T-helper 1 cell treated with Interleukin-12 subunit alpha and Interleukin-12 subunit beta and Interleukin-4 antibody, amounts not matched to agents 30 μg/mL and 1 μg/mL, for 36 hours (primary cell): ENCODE measurements around the gene GRM7.

Source experiments
- H3K27ac Mint-ChIP-seq: one replicate; pipeline ENCODE4 v1.8.0; 2021; ENCODE audit warnings: mild to moderate bottlenecking, mixed read lengths
- H3K27me3 Mint-ChIP-seq: one replicate; pipeline ENCODE4 v1.8.0; 2021; ENCODE audit warnings: low read depth, mixed read lengths
- H3K36me3 Mint-ChIP-seq: one replicate; pipeline ENCODE4 v1.8.0; 2021; ENCODE audit warnings: low read depth, mixed read lengths
- H3K4me1 Mint-ChIP-seq: one replicate; pipeline ENCODE4 v1.8.0; 2021; ENCODE audit warnings: low read depth, mixed read lengths
- H3K4me3 Mint-ChIP-seq: one replicate; pipeline ENCODE4 v1.8.0; 2021; ENCODE audit warnings: mild to moderate bottlenecking, moderate library complexity, mixed read lengths
- H3K9me3 Mint-ChIP-seq: one replicate; pipeline ENCODE4 v1.8.0; 2021; ENCODE audit warnings: mixed read lengths

The GRM7 gene

DNA sequence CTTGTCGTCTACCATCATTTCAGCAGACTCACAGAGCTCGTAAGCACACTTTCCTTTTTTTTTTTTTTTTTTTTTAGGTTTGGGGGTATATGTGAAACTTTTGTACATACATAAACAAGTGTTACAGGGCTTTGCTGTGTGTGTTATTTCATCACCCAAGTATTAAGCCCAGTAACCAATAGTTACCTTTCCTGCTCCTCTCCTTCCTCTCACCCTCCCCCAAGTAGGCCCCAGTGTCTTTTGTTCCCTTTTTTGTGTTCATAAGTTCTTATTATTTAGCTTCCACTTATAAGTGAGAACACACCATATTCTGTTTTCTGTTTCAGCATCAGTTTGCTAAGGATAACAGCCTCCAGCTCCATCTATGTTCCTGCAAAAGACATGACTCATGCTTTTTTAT, 746.8 kb downstream of the GRM7 start:
- Mint-ChIP-seq H3K27me3 (no peaks in the 10 kb centered on the region), H3K4me1 (no peaks in the 10 kb centered on the region), H3K4me3 (no peak overlapping the region), H3K9me3 (no peaks in the 10 kb centered on the region), H3K36me3 (no peaks in the 10 kb centered on the region), H3K27ac (no peak overlapping the region)

DNA sequence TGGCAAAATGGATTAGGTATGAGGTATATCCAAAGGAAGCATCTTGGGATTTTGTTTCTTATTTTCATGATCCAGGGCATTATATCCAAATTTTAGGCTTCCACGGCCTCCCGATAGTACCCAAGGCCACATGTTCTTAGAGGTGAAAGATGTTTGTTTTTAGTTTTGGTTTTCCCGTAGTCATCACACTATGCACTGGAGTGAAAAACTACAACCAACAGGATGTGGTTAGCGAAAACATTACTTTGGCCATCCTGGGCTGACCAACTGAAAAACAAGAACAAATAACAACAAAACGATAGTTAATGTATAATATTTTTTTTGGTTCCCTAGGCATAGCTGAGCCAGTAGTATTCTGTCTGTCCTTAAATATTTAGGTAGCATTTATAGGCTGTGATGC, 749.7 kb downstream of the GRM7 start:
- Mint-ChIP-seq H3K27ac (no peak overlapping the region), H3K4me1 (no peaks in the 10 kb centered on the region), H3K27me3 (no peaks in the 10 kb centered on the region), H3K4me3 (no peak overlapping the region), H3K9me3 (no peaks in the 10 kb centered on the region), H3K36me3 (no peaks in the 10 kb centered on the region)

GRCh38 chr3:7615043-7615442, 754.1 kb downstream of the GRM7 start:
- no peaks in the 10 kb centered on the region for H3K4me1 Mint-ChIP-seq
- no peak overlapping the region for H3K27ac Mint-ChIP-seq
- no peaks in the 10 kb centered on the region for H3K27me3 Mint-ChIP-seq
- no peaks in the 10 kb centered on the region for H3K36me3 Mint-ChIP-seq
- no peaks in the 10 kb centered on the region for H3K9me3 Mint-ChIP-seq
- H3K4me3 Mint-ChIP-seq = no peak overlapping the region

GRCh38 chr3:7618606-7619005, 757.7 kb downstream of the GRM7 start:
- Mint-ChIP-seq H3K27ac (no peak overlapping the region), H3K9me3 (no peaks in the 10 kb centered on the region), H3K36me3 (no peaks in the 10 kb centered on the region), H3K4me1 (no peaks in the 10 kb centered on the region), H3K27me3 (no peaks in the 10 kb centered on the region), H3K4me3 (no peak overlapping the region)

DNA sequence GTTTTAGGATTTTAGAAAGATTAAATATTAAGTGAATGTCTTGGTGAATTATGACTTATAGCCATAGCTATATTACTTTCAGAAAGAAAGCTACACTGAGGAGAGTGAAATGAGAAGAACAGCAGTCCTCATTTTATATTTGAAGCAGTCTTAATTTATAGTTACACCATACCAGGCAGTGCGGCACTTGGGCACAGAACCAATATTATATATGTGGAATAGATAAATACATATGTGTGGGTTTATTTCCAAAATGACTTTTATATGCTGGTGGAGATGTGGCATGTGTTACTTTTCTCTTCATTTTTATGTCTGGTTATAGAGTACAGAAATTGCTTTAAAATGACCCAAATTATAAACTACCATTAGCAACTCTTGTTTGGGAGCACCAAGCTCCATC, 759.5 kb downstream of the GRM7 start:
- Mint-ChIP-seq H3K4me3 (no peak overlapping the region), H3K9me3 (no peaks in the 10 kb centered on the region), H3K27me3 (no peaks in the 10 kb centered on the region), H3K4me1 (no peaks in the 10 kb centered on the region), H3K27ac (no peak overlapping the region), H3K36me3 (no peaks in the 10 kb centered on the region)

GRCh38 chr3:7621046-7621630, 760.2 kb downstream of the GRM7 start:
- no peaks in the 10 kb centered on the region for H3K9me3 Mint-ChIP-seq
- no peaks in the 10 kb centered on the region for H3K4me1 Mint-ChIP-seq
- no peak overlapping the region for H3K4me3 Mint-ChIP-seq
- no peak overlapping the region for H3K27ac Mint-ChIP-seq
- no peaks in the 10 kb centered on the region for H3K36me3 Mint-ChIP-seq
- H3K27me3 Mint-ChIP-seq = no peaks in the 10 kb centered on the region

- no peaks in the 10 kb centered on the region for H3K4me1 Mint-ChIP-seq
- no peak overlapping the region for H3K27ac Mint-ChIP-seq
- H3K36me3 Mint-ChIP-seq = no peaks in the 10 kb centered on the region
- no peak overlapping the region for H3K4me3 Mint-ChIP-seq
- H3K27me3 Mint-ChIP-seq = no peaks in the 10 kb centered on the region
- H3K9me3 Mint-ChIP-seq = no peaks in the 10 kb centered on the region
Measured at GRCh38 chr3:7621651-7622050, 760.7 kb downstream of the GRM7 start.

- H3K9me3 Mint-ChIP-seq = no peaks in the 10 kb centered on the region
- H3K4me1 Mint-ChIP-seq = no peaks in the 10 kb centered on the region
- H3K36me3 Mint-ChIP-seq = no peaks in the 10 kb centered on the region
- H3K27ac Mint-ChIP-seq = no peak overlapping the region
- no peak overlapping the region for H3K4me3 Mint-ChIP-seq
- no peaks in the 10 kb centered on the region for H3K27me3 Mint-ChIP-seq
Measured at GRCh38 chr3:7625021-7625420, 764.1 kb downstream of the GRM7 start.

DNA sequence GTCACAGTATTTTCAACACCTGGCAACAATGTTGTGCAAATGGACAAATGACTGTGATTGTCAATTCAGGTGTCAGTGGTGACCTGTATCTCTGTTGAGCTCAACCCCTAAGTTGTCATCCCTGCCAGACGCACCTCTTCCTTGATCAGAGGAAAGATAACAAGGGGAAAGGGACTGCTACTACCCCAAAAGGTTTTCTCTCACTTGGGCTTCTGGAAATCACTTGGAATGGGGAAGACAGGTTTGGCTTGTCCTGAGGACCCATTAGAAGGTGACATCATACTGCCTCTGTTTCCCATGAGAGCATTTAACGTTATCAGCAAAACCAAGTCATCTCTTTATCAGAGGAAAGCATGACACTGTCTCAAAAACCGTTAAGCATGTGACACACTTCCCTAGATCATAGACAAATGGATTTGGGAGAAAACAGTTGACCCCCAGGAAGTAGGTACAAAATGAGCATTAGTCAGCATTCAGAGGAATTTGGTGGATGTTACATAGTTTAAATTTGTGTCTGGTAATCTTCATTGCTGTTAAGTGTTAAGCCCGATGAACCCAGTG, 769.5 kb downstream of the GRM7 start:
- H3K36me3 Mint-ChIP-seq = no peaks in the 10 kb centered on the region
- H3K27me3 Mint-ChIP-seq = no peaks in the 10 kb centered on the region
- no peak overlapping the region for H3K4me3 Mint-ChIP-seq
- H3K9me3 Mint-ChIP-seq = peaks cover 3% of the 10 kb centered on the region
- no peaks in the 10 kb centered on the region for H3K4me1 Mint-ChIP-seq
- H3K27ac Mint-ChIP-seq = no peak overlapping the region

GRCh38 chr3:7630925-7631324, 770.0 kb downstream of the GRM7 start:
- Mint-ChIP-seq H3K27me3 (no peaks in the 10 kb centered on the region), H3K27ac (no peak overlapping the region), H3K4me1 (no peaks in the 10 kb centered on the region)

DNA sequence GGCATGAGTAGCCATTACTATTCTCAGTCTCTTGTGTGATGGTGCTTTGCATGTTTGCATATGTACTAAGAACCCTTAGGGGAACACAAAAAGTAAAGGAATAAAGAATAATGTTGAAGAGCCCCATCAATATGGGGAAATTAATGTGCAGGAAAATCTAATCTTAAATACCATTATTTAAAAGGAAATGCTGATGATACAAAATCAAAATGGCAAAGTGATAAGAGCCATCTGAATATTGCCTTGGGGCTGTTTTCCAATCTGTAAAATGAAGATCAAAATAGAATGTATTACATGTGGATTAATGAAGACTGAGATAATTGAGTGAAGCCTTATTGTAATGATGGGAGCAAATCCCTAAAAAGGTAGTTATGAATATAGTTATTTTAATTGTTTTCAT, 771.4 kb downstream of the GRM7 start:
- Mint-ChIP-seq H3K4me1 (no peaks in the 10 kb centered on the region), H3K36me3 (no peaks in the 10 kb centered on the region), H3K4me3 (no peak overlapping the region), H3K9me3 (peaks cover 3% of the 10 kb centered on the region), H3K27ac (no peak overlapping the region), H3K27me3 (no peaks in the 10 kb centered on the region)

More at GRCh38 chr3:7630925-7631324, 770.0 kb downstream of the GRM7 start:
- Mint-ChIP-seq H3K9me3 (peaks cover 3% of the 10 kb centered on the region), H3K36me3 (no peaks in the 10 kb centered on the region), H3K4me3 (no peak overlapping the region)

DNA sequence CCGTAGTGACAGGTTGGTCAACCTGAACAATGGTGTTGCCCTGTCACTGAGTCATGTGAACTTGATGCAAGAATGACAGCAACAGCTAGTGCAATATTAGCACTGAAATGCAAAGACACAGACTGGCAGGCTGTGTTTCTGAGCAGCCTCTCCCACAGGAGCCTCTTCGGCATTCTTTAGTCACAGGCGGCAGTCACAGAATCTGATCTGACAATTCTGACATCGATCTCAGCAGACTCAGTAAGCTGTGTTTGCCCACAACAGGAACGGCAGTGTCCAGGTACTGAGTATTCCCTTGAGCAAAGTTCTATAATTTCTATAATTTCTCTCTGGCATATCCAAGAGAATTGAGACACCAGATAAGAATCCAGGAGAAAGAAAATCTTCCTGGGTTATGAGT, 776.8 kb downstream of the GRM7 start:
- Mint-ChIP-seq H3K9me3 (peaks cover 3% of the 10 kb centered on the region), H3K27me3 (no peaks in the 10 kb centered on the region), H3K27ac (no peak overlapping the region), H3K4me3 (no peak overlapping the region), H3K4me1 (no peaks in the 10 kb centered on the region), H3K36me3 (no peaks in the 10 kb centered on the region)

- no peak overlapping the region for H3K27ac Mint-ChIP-seq
- no peaks in the 10 kb centered on the region for H3K27me3 Mint-ChIP-seq
- peaks cover 2% of the 10 kb centered on the region for H3K9me3 Mint-ChIP-seq
- no peaks in the 10 kb centered on the region for H3K36me3 Mint-ChIP-seq
- H3K4me1 Mint-ChIP-seq = no peaks in the 10 kb centered on the region
- H3K4me3 Mint-ChIP-seq = no peak overlapping the region
Measured at GRCh38 chr3:7638103-7638502, 777.2 kb downstream of the GRM7 start.

GRCh38 chr3:7640787-7641186, 779.9 kb downstream of the GRM7 start:
- H3K4me1 Mint-ChIP-seq = no peaks in the 10 kb centered on the region
- no peaks in the 10 kb centered on the region for H3K36me3 Mint-ChIP-seq

DNA sequence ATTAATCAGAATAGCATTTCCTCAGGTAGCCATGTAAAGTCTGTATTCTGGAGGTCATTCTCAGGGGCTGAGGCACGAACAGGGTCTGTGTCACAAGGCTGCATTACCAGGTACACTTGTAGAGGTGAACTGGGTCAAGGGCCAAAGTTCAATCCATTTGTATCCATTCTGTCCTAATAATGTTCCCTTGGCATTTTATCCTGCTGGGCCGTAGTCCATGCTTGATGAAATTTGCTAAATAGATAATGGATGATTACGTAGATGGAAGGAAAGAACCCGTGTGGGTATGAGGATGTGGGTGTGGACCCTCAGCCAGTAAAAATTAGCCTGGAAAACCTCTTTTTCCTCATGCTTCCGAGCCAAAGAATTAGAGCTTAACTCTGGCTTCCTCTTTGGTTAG, 785.9 kb downstream of the GRM7 start:
- Mint-ChIP-seq H3K4me3 (no peak overlapping the region), H3K27ac (no peak overlapping the region), H3K4me1 (no peaks in the 10 kb centered on the region), H3K9me3 (peaks cover 4% of the 10 kb centered on the region), H3K27me3 (no peaks in the 10 kb centered on the region), H3K36me3 (no peaks in the 10 kb centered on the region)

More at GRCh38 chr3:7640787-7641186, 779.9 kb downstream of the GRM7 start:
- H3K9me3 Mint-ChIP-seq = peaks cover 2% of the 10 kb centered on the region
- H3K27ac Mint-ChIP-seq = no peak overlapping the region
- H3K27me3 Mint-ChIP-seq = no peaks in the 10 kb centered on the region
- H3K4me3 Mint-ChIP-seq = no peak overlapping the region

- Mint-ChIP-seq H3K36me3 (no peaks in the 10 kb centered on the region), H3K27ac (no peak overlapping the region), H3K9me3 (peaks cover 4% of the 10 kb centered on the region), H3K27me3 (no peaks in the 10 kb centered on the region), H3K4me3 (no peak overlapping the region), H3K4me1 (no peaks in the 10 kb centered on the region)
Measured at GRCh38 chr3:7650466-7650865, 789.6 kb downstream of the GRM7 start.
